SJSA1 (cell line): Measurements from ENCODE around the gene CCDC141. TPM values are rescaled to one million over a fixed set of nuclear protein-coding genes. Genes with fewer than 3 reads are reported as not detected.

Source experiments
- DNase-seq, 2 experiments: peaks; one replicate each; pipeline ENCODE4 v3.0.0-alpha.2; 2015 to 2020; ENCODE audit warnings: low spot score in 2 of 2, low read depth in 1 of 2
- H3K27ac ChIP-seq: fragments of 250-450 bp; sonication (Bioruptor Pico); 2 replicates; pipeline ENCODE4 v1.5.1; 2020; ENCODE audit warnings: mild to moderate bottlenecking, moderate library complexity
- H3K27me3 ChIP-seq: fragments of 250-450 bp; sonication (Bioruptor Pico); replicated peaks from 2 replicates; pipeline ENCODE4 v1.5.1; 2020; ENCODE audit warnings: mild to moderate bottlenecking, moderate library complexity
- H3K36me3 ChIP-seq: fragments of 250-450 bp; sonication (Bioruptor Pico); 2 replicates; pipeline ENCODE4 v1.5.1; 2020; ENCODE audit warnings: mild to moderate bottlenecking
- H3K4me1 ChIP-seq: fragments of 250-450 bp; sonication (Bioruptor Pico); replicated peaks from 2 replicates; pipeline ENCODE4 v1.6.1; 2021; ENCODE audit warnings: mild to moderate bottlenecking
- H3K4me3 ChIP-seq: fragments of 250-450 bp; sonication (Bioruptor Pico); 2 replicates; pipeline ENCODE4 v1.5.1; 2020; ENCODE audit warnings: mild to moderate bottlenecking
- H3K9me3 ChIP-seq: fragments of 250-450 bp; sonication (Bioruptor Pico); replicated peaks from 2 replicates; pipeline ENCODE4 v1.5.1; 2020; ENCODE audit warnings: mild to moderate bottlenecking
- total RNA-seq: library from RNA; depleted of rRNA; stranded (reverse); fragments of >200 nt; shearing (Covaris generic); gene quantifications from 2 replicates; pipeline ENCODE4 v1.2.3, GENCODE V29; 2014

The CCDC141 gene
- total RNA-seq, 1 experiment from 2014 or later = not detected

DNA sequence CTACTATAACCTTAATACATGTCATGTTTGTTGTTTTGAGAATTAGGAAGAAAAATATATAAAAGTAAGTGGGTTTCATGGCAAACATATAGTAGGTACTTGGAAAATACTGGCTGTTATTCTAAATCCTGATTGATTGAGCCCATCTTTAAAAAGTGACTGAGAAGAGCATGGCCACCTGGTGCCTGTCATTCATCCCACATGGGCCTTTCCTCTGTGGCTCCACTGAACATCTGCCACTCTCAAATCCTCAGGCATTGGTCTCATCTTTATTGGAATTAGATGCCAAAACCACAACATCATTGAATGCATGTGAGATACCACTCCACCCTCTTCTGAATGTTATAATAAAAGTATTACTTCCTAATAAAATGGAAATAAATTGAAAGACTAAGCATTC is 141.1 kb downstream of the CCDC141 start:
- Histone ChIP-seq H3K9me3 (no peaks in the 10 kb centered on the region), H3K36me3 (no peaks in the 10 kb centered on the region), H3K27me3 (no peaks in the 10 kb centered on the region), H3K4me1 (no peaks in the 10 kb centered on the region), H3K27ac (no peak overlapping the region), H3K4me3 (no peak overlapping the region)
- no peak for DNase-seq

DNA sequence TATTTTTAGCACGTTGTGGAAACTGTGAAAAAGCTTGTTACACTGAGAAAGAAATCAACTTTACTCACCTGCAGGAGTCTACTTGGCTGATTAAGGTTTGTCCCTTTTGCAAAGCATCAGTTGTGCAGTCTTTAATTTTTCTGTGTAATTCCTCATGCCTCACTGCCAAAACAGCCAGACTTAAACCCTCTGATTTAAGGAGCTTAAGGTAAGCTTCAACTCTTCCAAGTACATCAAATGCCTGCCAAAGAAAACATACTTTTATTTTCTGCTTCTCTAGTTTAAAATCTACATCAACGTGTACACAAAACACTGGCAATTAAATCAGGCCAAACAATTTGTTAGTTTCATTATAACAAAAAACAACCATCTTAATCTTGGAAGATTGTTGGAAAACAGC is 144.7 kb downstream of the CCDC141 start:
- no peaks in the 10 kb centered on the region for H3K27me3 ChIP-seq
- no peaks in the 10 kb centered on the region for H3K9me3 ChIP-seq
- no peak overlapping the region for H3K4me3 ChIP-seq
- no peaks in the 10 kb centered on the region for H3K4me1 ChIP-seq
- no peaks in the 10 kb centered on the region for H3K36me3 ChIP-seq
- no peak overlapping the region for H3K27ac ChIP-seq
- no peak for DNase-seq

- Histone ChIP-seq H3K36me3 (no peaks in the 10 kb centered on the region), H3K27me3 (no peaks in the 10 kb centered on the region), H3K27ac (no peak overlapping the region), H3K4me1 (no peaks in the 10 kb centered on the region), H3K9me3 (no peaks in the 10 kb centered on the region), H3K4me3 (no peak overlapping the region)
- DNase-seq = no peak
Observed at GRCh38 chr2:178899656-178900055, 150.3 kb downstream of the CCDC141 start.

DNA sequence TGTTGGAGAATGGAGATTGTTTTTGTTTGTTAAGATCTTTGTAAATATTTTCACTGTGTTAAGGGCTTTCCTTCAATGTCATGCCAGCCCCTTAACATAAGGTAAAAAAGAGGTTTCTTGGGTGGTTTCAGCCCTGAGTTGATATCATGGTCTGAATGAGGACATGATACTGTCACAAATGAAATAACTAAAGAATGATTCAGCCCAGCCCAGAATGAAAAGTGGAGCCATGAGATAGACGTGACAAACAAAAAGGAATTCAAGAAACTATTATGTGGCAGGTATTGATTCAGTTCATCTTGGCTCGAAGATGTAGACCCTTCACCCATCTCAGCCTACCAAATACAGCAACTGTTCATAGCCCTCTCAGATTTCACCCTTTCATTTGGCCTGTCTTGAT is 154.1 kb downstream of the CCDC141 start:
- no peak for DNase-seq
- Histone ChIP-seq H3K36me3 (no peaks in the 10 kb centered on the region), H3K9me3 (no peaks in the 10 kb centered on the region), H3K4me1 (no peaks in the 10 kb centered on the region), H3K27ac (no peak overlapping the region), H3K4me3 (no peak overlapping the region), H3K27me3 (no peaks in the 10 kb centered on the region)

DNA sequence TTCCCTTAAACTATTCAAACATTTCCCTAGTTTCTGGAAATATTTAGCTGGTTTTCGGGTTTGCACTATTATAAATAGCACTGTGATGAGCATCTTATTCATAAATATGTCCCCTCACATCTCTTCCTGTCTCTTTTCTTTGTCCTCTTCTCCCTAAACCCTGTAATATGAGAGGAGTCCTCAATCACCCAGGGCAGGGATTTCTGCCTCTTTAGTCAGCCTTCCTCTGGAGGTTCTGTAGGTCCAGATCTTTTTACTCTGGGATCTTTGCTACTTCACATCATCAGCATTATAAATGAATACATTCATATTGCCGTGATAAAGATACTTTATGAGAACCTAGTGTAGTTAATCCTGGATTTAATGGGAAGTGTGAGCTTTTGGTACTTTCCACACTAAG is 154.8 kb downstream of the CCDC141 start:
- Histone ChIP-seq H3K36me3 (no peaks in the 10 kb centered on the region), H3K4me3 (no peak overlapping the region), H3K4me1 (no peaks in the 10 kb centered on the region), H3K27ac (no peak overlapping the region), H3K27me3 (no peaks in the 10 kb centered on the region), H3K9me3 (no peaks in the 10 kb centered on the region)
- no peak for DNase-seq

DNA sequence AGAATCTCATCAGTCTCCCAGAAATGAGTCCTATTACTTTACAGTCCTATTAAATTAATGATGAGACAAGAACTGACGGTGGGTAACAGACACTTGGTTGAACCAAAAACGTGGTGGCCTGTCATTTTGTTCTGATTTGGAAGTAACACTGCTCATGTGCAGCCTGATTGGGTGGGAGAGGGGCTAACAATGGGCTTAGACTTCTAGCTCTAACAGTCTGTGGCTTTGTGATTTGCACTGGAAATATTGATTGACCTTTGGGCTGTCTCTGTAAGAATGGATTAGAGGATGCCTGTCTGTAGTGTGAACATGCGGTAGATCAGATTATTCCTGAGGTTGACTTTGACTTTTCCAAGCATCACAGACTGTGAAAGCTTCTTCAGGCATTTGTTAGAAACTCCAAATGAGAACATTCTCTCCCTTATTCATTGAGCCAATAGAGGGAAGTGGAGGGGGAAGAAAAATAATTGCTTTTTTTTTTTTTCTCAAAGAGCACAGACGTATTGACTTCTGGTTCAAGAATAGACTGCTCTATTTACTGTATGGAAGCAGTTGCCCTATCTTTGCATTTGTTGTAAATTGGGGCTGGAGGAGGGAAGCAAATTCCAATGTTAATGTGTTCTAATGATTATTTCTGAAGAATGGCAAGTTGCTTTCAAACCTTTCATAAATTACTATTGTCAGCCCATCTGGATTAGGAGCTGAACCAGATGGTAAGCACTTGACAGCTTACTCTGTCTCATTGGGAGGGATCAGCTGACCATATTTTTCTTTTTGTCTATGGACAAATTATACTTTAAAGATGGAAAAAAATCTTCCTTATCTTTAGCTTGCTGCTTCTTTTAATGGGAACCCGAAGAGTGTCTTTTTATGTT is 156.9 kb downstream of the CCDC141 start:
- DNase-seq = no peak
- no peak overlapping the region for H3K4me3 ChIP-seq
- H3K27me3 ChIP-seq = no peaks in the 10 kb centered on the region
- no peaks in the 10 kb centered on the region for H3K9me3 ChIP-seq
- no peaks in the 10 kb centered on the region for H3K4me1 ChIP-seq
- H3K27ac ChIP-seq = no peak overlapping the region
- no peaks in the 10 kb centered on the region for H3K36me3 ChIP-seq

GRCh38 chr2:178891959-178892485 is 157.9 kb downstream of the CCDC141 start:
- no peak overlapping the region for H3K4me3 ChIP-seq
- no peaks in the 10 kb centered on the region for H3K9me3 ChIP-seq
- H3K27me3 ChIP-seq = no peaks in the 10 kb centered on the region
- no peak for DNase-seq
- H3K27ac ChIP-seq = no peak overlapping the region
- no peaks in the 10 kb centered on the region for H3K36me3 ChIP-seq
- no peaks in the 10 kb centered on the region for H3K4me1 ChIP-seq

DNA sequence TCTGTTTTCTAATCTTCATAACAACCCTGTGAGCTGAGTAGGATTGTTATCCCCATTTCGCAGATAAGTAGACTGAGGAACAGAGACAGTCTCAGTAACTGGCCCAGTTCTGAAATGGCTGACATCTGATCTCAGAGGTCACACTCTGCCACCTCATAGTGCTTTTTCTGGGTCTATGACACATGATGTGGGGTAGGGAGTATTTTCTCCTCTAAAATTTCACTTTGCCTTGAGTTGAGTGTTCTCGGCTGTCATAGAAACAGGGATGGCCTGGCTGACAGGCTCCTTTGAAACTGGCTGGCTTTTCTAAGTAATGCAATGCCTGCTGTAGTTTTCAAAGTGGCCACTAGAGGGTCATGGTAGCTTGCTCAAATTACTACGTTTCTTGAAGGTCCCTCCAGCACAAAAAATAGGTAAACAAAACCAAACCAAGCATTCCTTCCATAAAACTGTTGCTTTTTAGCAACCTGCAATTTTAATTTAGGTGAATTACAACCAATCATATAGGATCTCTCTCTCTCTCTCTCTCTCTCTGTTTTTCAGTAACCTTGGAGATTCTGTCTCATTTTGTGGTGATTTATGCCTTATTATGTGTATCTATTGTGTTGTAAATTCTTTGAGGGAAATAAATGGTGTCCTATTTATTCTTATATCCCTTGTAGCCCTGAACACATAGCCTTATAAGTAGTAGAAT is 158.5 kb downstream of the CCDC141 start:
- no peaks in the 10 kb centered on the region for H3K36me3 ChIP-seq
- H3K4me1 ChIP-seq = no peaks in the 10 kb centered on the region
- no peak overlapping the region for H3K4me3 ChIP-seq
- peak; percentile 39 to 57 for DNase-seq
- H3K9me3 ChIP-seq = no peaks in the 10 kb centered on the region
- H3K27me3 ChIP-seq = no peaks in the 10 kb centered on the region
- no peak overlapping the region for H3K27ac ChIP-seq

DNA sequence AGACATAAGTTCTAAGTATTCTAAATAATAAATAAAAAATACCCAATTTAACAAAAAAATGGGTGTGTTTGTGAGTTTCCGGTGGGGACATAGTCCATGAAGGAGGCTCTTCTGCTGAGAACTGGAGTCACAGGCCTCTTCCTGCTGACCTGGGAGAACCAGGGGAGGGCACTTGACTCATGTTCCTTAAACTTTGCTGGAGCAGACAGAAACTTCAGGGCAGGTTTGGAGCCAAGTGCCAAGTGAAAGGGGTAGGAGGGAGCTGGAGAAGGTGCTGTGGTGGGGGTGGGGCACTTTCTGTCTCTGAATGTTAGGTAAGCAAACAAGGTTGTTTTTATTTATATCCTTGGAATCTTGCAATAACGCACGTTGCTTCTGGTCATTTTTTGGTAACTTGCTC is 163.9 kb downstream of the CCDC141 start:
- Histone ChIP-seq H3K4me3 (no peak overlapping the region), H3K27ac (no peak overlapping the region), H3K27me3 (no peaks in the 10 kb centered on the region; the same call in 1 of the 2 replicates), H3K4me1 (no peaks in the 10 kb centered on the region), H3K36me3 (no peaks in the 10 kb centered on the region), H3K9me3 (no peaks in the 10 kb centered on the region)
- DNase-seq = no peak

- Histone ChIP-seq H3K27ac (no peak overlapping the region), H3K36me3 (no peaks in the 10 kb centered on the region), H3K27me3 (no peaks in the 10 kb centered on the region; the same call in 1 of the 2 replicates), H3K9me3 (no peaks in the 10 kb centered on the region), H3K4me3 (no peak overlapping the region), H3K4me1 (no peaks in the 10 kb centered on the region)
- no peak for DNase-seq
Observed at GRCh38 chr2:178884440-178884839, 165.5 kb downstream of the CCDC141 start.

- Histone ChIP-seq H3K36me3 (no peaks in the 10 kb centered on the region), H3K4me3 (no peak overlapping the region), H3K9me3 (no peaks in the 10 kb centered on the region), H3K4me1 (no peaks in the 10 kb centered on the region), H3K27me3 (peaks cover 2% of the 10 kb centered on the region; the same call in 1 of the 2 replicates), H3K27ac (no peak overlapping the region)
- no peak for DNase-seq
Observed at GRCh38 chr2:178882666-178883440, 167.1 kb downstream of the CCDC141 start.

DNA sequence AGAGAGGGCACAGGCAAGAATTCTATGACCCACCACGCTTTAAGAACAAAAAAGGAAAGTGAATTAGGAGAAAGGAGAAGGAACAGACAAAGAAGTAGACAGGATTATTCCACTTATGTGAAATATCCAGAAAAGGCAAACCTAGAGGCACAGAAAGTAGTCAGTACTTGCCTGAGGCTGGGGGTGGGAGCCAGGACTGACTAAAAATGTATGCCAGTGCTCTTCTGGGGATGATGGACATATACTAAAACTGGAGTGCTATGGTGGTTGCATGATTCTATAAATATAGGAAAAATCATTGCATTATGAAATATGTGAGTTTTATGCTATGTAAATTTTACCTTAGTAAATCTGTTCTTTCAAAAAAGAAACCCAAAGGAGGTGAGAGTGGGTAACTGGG is 168.9 kb downstream of the CCDC141 start:
- DNase-seq = no peak
- peaks cover 3% of the 10 kb centered on the region; the same call in 1 of the 2 replicates for H3K27me3 ChIP-seq
- no peaks in the 10 kb centered on the region for H3K4me1 ChIP-seq
- H3K9me3 ChIP-seq = no peaks in the 10 kb centered on the region
- no peaks in the 10 kb centered on the region for H3K36me3 ChIP-seq
- H3K27ac ChIP-seq = no peak overlapping the region
- H3K4me3 ChIP-seq = no peak overlapping the region

GRCh38 chr2:178880257-178880656 is 169.7 kb downstream of the CCDC141 start:
- Histone ChIP-seq H3K27ac (no peak overlapping the region), H3K4me3 (no peak overlapping the region), H3K36me3 (no peaks in the 10 kb centered on the region), H3K9me3 (no peaks in the 10 kb centered on the region), H3K4me1 (no peaks in the 10 kb centered on the region), H3K27me3 (peaks cover 3% of the 10 kb centered on the region; the same call in 1 of the 2 replicates)
- DNase-seq = no peak
